GM23248 (cell line): ENCODE results near the gene MARF1. TPM values are rescaled to one million over a fixed set of nuclear protein-coding genes. Genes with fewer than 3 reads are reported as not detected.

Source experiments
- DNase-seq: peaks from one replicate; pipeline ENCODE4 v3.0.0-alpha.2; 2015
- H2AFZ ChIP-seq: fragments of 200-600 bp; sonication (generic); 2 replicates; pipeline ENCODE4 v1.6.1; 2016; ENCODE audit warnings: antibody characterized with exemption
- H3F3A ChIP-seq: fragments of 200-600 bp; sonication (generic); 2 replicates; pipeline ENCODE4 v1.6.1; 2016; ENCODE audit warnings: mild to moderate bottlenecking, antibody characterized with exemption, mixed run types; ENCODE audit not compliant: insufficient read depth
- H3K27ac ChIP-seq: fragments of 200-600 bp; sonication (generic); 2 replicates; pipeline ENCODE4 v1.5.1; 2016; ENCODE audit warnings: mild to moderate bottlenecking
- H3K27me3 ChIP-seq: fragments of 200-600 bp; sonication (generic); replicated peaks from 2 replicates; pipeline ENCODE4 v1.6.1; 2016; ENCODE audit warnings: mild to moderate bottlenecking; ENCODE audit not compliant: insufficient read depth
- H3K36me3 ChIP-seq: fragments of 200-600 bp; sonication (generic); 2 replicates; pipeline ENCODE4 v1.6.1; 2016; ENCODE audit warnings: low read depth, mild to moderate bottlenecking
- H3K4me1 ChIP-seq: fragments of 200-600 bp; sonication (generic); 2 replicates; pipeline ENCODE4 v1.6.1; 2016; ENCODE audit warnings: mild to moderate bottlenecking; ENCODE audit not compliant: insufficient read depth
- H3K4me2 ChIP-seq: fragments of 200-600 bp; sonication (generic); one replicate; pipeline ENCODE4 v1.6.1; 2016; ENCODE audit warnings: mild to moderate bottlenecking; ENCODE audit not compliant: unreplicated experiment
- H3K4me3 ChIP-seq: fragments of 200-600 bp; sonication (generic); 2 replicates; pipeline ENCODE4 v1.5.1; 2016; ENCODE audit warnings: mild to moderate bottlenecking
- H3K79me2 ChIP-seq: fragments of 200-600 bp; sonication (generic); 2 replicates; pipeline ENCODE4 v1.6.1; 2016; ENCODE audit warnings: mild to moderate bottlenecking; ENCODE audit not compliant: insufficient read depth
- H3K9ac ChIP-seq: fragments of 200-600 bp; sonication (generic); 2 replicates; pipeline ENCODE4 v1.6.1; 2016; ENCODE audit warnings: mild to moderate bottlenecking
- H3K9me2 ChIP-seq: fragments of 200-600 bp; sonication (generic); 2 replicates; pipeline ENCODE4 v1.6.1; 2016; ENCODE audit warnings: mixed run types, mild to moderate bottlenecking, moderate library complexity; ENCODE audit not compliant: insufficient read depth
- H3K9me3 ChIP-seq: fragments of 200-600 bp; sonication (generic); one replicate; pipeline ENCODE4 v1.6.1; 2017; ENCODE audit warnings: low read depth
- H4K20me1 ChIP-seq: fragments of 200-600 bp; sonication (generic); 2 replicates; pipeline ENCODE4 v1.6.0; 2016; ENCODE audit not compliant: insufficient read depth
- EZH2 ChIP-seq: fragments of 200-600 bp; sonication (generic); IDR thresholded peaks from 2 replicates; pipeline ENCODE4 v1.6.1; 2018; ENCODE audit warnings: antibody characterized with exemption, mild to moderate bottlenecking; ENCODE audit not compliant: insufficient read depth, poor library complexity, severe bottlenecking
- EZH2phosphoT487 ChIP-seq: fragments of 200-600 bp; sonication (generic); IDR thresholded peaks from 2 replicates; pipeline ENCODE4 v1.6.1; 2018; ENCODE audit warnings: antibody characterized with exemption, moderate library complexity, mild to moderate bottlenecking, low read depth; ENCODE audit not compliant: insufficient read depth
- WGBS, 2 experiments: methylation state at CpG; one replicate each; pipeline ENCODE4 v1.1.6; 2015 to 2017; ENCODE audit warnings: low lambda C conversion rate in 2 of 2, low coverage in 1 of 2; ENCODE audit errors: missing lambda C conversion rate in 2 of 2; 5-methylcytosine and 5-hydroxymethylcytosine counted together
- in situ Hi-C: fragments of 300-500 bp; cut with MboI; formaldehyde crosslinking; loops from 2 replicates; pipeline ENCODE4 v1.15.0; 2020
- polyA plus RNA-seq: library from polyadenylated mRNA; unstranded; fragments of >200 nt; fragmentation: Nextera tagmentation; extraction: Ambion mirVana; gene quantifications from 2 replicates; pipeline ENCODE4 v1.2.1, GENCODE V29; 2016
- total RNA-seq: library from RNA; depleted of rRNA; stranded (reverse); fragments of >200 nt; shearing (Covaris generic); gene quantifications from 2 replicates; pipeline ENCODE4 v1.2.3, GENCODE V29; 2014

Gene MARF1
- total and polyA plus RNA-seq, 2 experiments from 2014 or later = 9.2 to 20.1 TPM

- H3K36me3 ChIP-seq = no peaks in the 10 kb centered on the region
- in situ Hi-C loops = no loop called here
- H3K27ac ChIP-seq = no peak overlapping the region
- no peak for DNase-seq
- no peak for TF ChIP-seq EZH2phosphoT487
- no peak for TF ChIP-seq EZH2
- no peak overlapping the region for H2AFZ ChIP-seq
- H3K4me1 ChIP-seq = peaks cover 11% of the 10 kb centered on the region
- H3K4me2 ChIP-seq = no peak overlapping the region
- no peaks in the 10 kb centered on the region for H3K9me3 ChIP-seq
- no peaks in the 10 kb centered on the region for H3K27me3 ChIP-seq
- H3K9ac ChIP-seq = no peak overlapping the region
- H3K9me2 ChIP-seq = no peaks in the 10 kb centered on the region
- 96 to 99% methylated on average over 5 of the region's 5 CpGs for WGBS, 2 experiments
- H4K20me1 ChIP-seq = no peaks in the 10 kb centered on the region
- no peak overlapping the region for H3K4me3 ChIP-seq
- no peaks in the 10 kb centered on the region for H3K79me2 ChIP-seq
- H3F3A ChIP-seq = peaks cover 12% of the 10 kb centered on the region; the same call in 1 of the 2 replicates
Observed at GRCh38 chr16:15567823-15568222, 75.1 kb downstream of the MARF1 start.

GRCh38 chr16:15566095-15566494 lies 76.9 kb downstream of the MARF1 start:
- H3K9ac ChIP-seq = no peak overlapping the region
- no peaks in the 10 kb centered on the region for H3F3A ChIP-seq
- H3K9me3 ChIP-seq = no peaks in the 10 kb centered on the region
- no peak overlapping the region for H2AFZ ChIP-seq
- no peaks in the 10 kb centered on the region for H3K27me3 ChIP-seq
- WGBS, 2 experiments = 98 to 100% methylated on average over 2 of the region's 2 CpGs
- H3K4me2 ChIP-seq = no peak overlapping the region
- H3K79me2 ChIP-seq = no peaks in the 10 kb centered on the region; the same call in none of the 2 replicates
- no peak for TF ChIP-seq EZH2phosphoT487
- TF ChIP-seq EZH2 = no peak
- H4K20me1 ChIP-seq = no peaks in the 10 kb centered on the region
- no peaks in the 10 kb centered on the region for H3K9me2 ChIP-seq
- in situ Hi-C loops = no loop called here
- no peak overlapping the region for H3K27ac ChIP-seq
- no peak overlapping the region for H3K4me3 ChIP-seq
- DNase-seq = no peak
- no peaks in the 10 kb centered on the region for H3K36me3 ChIP-seq
- no peaks in the 10 kb centered on the region for H3K4me1 ChIP-seq

- Histone ChIP-seq H3K9me3 (no peaks in the 10 kb centered on the region), H3K4me3 (no peak overlapping the region), H4K20me1 (no peaks in the 10 kb centered on the region), H3K9ac (no peak overlapping the region), H3K36me3 (no peaks in the 10 kb centered on the region), H3K4me1 (no peaks in the 10 kb centered on the region), H3K79me2 (no peaks in the 10 kb centered on the region; the same call in none of the 2 replicates), H3K4me2 (no peak overlapping the region), H3K27ac (no peak overlapping the region), H3K9me2 (no peaks in the 10 kb centered on the region), H3K27me3 (no peaks in the 10 kb centered on the region), H2AFZ (no peak overlapping the region), H3F3A (no peaks in the 10 kb centered on the region)
- TF ChIP-seq EZH2phosphoT487 (no peak), EZH2 (no peak)
- DNase-seq = no peak
- 97 to 98% methylated on average over 7 of the region's 7 CpGs for WGBS, 2 experiments
- in situ Hi-C loops = no loop called here
Observed at GRCh38 chr16:15564604-15565339, 78.2 kb downstream of the MARF1 start.

GRCh38 chr16:15559176-15559575 lies 83.8 kb downstream of the MARF1 start:
- Histone ChIP-seq H3K27ac (no peak overlapping the region), H3K9me2 (no peaks in the 10 kb centered on the region), H3K4me1 (no peaks in the 10 kb centered on the region), H3K36me3 (no peaks in the 10 kb centered on the region), H3K79me2 (peaks cover 10% of the 10 kb centered on the region), H2AFZ (no peak overlapping the region), H3F3A (no peaks in the 10 kb centered on the region), H4K20me1 (0 out of 2 replicates have a peak, but pooled peaks cover 3% of the 10 kb centered on the region), H3K9ac (no peak overlapping the region), H3K4me3 (no peak overlapping the region), H3K27me3 (no peaks in the 10 kb centered on the region), H3K9me3 (no peaks in the 10 kb centered on the region), H3K4me2 (no peak overlapping the region)
- WGBS, 2 experiments = 95 to 98% methylated on average over 4 of the region's 4 CpGs
- DNase-seq = no peak
- TF ChIP-seq EZH2 (no peak), EZH2phosphoT487 (no peak)
- in situ Hi-C loops = no loop called here
